ENCODE measurements around the gene NTHL1.

NTHL1 gene

GRCh38 chr16:2085669-2086068 lies 38.0 kb upstream of the NTHL1 start:
- in situ Hi-C loops (cut with MboI; ENCODE audit: low pct_unique_long_range_greater_than_20kb, low sequenced_read_pairs) = no loop called here
- DNase-seq = no peak

GRCh38 chr16:2084895-2085625 lies 37.4 kb upstream of the NTHL1 start:
- in situ Hi-C loops (cut with MboI; ENCODE audit: low pct_unique_long_range_greater_than_20kb, low sequenced_read_pairs) = no loop called here
- no peak for DNase-seq

GRCh38 chr16:2083876-2084780 lies 36.5 kb upstream of the NTHL1 start:
- no peak for DNase-seq
- in situ Hi-C loops (cut with MboI; ENCODE audit: low pct_unique_long_range_greater_than_20kb, low sequenced_read_pairs) = no loop called here

GRCh38 chr16:2083409-2083808 lies 35.8 kb upstream of the NTHL1 start:
- DNase-seq = no peak
- in situ Hi-C loops (cut with MboI; ENCODE audit: low pct_unique_long_range_greater_than_20kb, low sequenced_read_pairs) = no loop called here

GRCh38 chr16:2082983-2083364 lies 35.3 kb upstream of the NTHL1 start:
- in situ Hi-C loops (cut with MboI; ENCODE audit: low pct_unique_long_range_greater_than_20kb, low sequenced_read_pairs) = no loop called here

GRCh38 chr16:2082171-2082982 lies 34.7 kb upstream of the NTHL1 start:
- in situ Hi-C loops (cut with MboI; ENCODE audit: low pct_unique_long_range_greater_than_20kb, low sequenced_read_pairs) = no loop called here
- no peak for DNase-seq

More at GRCh38 chr16:2082983-2083364, 35.3 kb upstream of the NTHL1 start:
- DNase-seq = no peak

- in situ Hi-C loops (cut with MboI; ENCODE audit: low pct_unique_long_range_greater_than_20kb, low sequenced_read_pairs) = no loop called here
- DNase-seq = no peak
These were observed 33.8 kb upstream of the NTHL1 start for GRCh38 chr16:2081201-2082084.

GRCh38 chr16:2079991-2080390 lies 32.4 kb upstream of the NTHL1 start:
- in situ Hi-C loops (cut with MboI; ENCODE audit: low pct_unique_long_range_greater_than_20kb, low sequenced_read_pairs) = no loop called here
- no peak for DNase-seq

GRCh38 chr16:2079311-2079800 lies 31.7 kb upstream of the NTHL1 start:
- DNase-seq = no peak
- in situ Hi-C loops (cut with MboI; ENCODE audit: low pct_unique_long_range_greater_than_20kb, low sequenced_read_pairs) = no loop called here

GRCh38 chr16:2078691-2079090 lies 31.1 kb upstream of the NTHL1 start:
- DNase-seq = no peak
- in situ Hi-C loops (cut with MboI; ENCODE audit: low pct_unique_long_range_greater_than_20kb, low sequenced_read_pairs) = no loop called here

GRCh38 chr16:2078096-2078495 lies 30.5 kb upstream of the NTHL1 start:
- in situ Hi-C loops (cut with MboI; ENCODE audit: low pct_unique_long_range_greater_than_20kb, low sequenced_read_pairs) = no loop called here

GRCh38 chr16:2077696-2078095 lies 30.1 kb upstream of the NTHL1 start:
- in situ Hi-C loops (cut with MboI; ENCODE audit: low pct_unique_long_range_greater_than_20kb, low sequenced_read_pairs) = no loop called here
- DNase-seq = no peak

More at GRCh38 chr16:2078096-2078495, 30.5 kb upstream of the NTHL1 start:
- no peak for DNase-seq

GRCh38 chr16:2077016-2077415 lies 29.4 kb upstream of the NTHL1 start:
- in situ Hi-C loops (cut with MboI; ENCODE audit: low pct_unique_long_range_greater_than_20kb, low sequenced_read_pairs) = no loop called here
- no peak for DNase-seq

GRCh38 chr16:2076072-2076865 lies 28.6 kb upstream of the NTHL1 start:
- no peak for DNase-seq
- in situ Hi-C loops (cut with MboI; ENCODE audit: low pct_unique_long_range_greater_than_20kb, low sequenced_read_pairs) = no loop called here

GRCh38 chr16:2075631-2076030 lies 28.0 kb upstream of the NTHL1 start:
- no peak for DNase-seq
- in situ Hi-C loops (cut with MboI; ENCODE audit: low pct_unique_long_range_greater_than_20kb, low sequenced_read_pairs) = no loop called here

GRCh38 chr16:2074071-2074470 lies 26.4 kb upstream of the NTHL1 start:
- no peak for DNase-seq
- in situ Hi-C loops (cut with MboI; ENCODE audit: low pct_unique_long_range_greater_than_20kb, low sequenced_read_pairs) = no loop called here

- in situ Hi-C loops (cut with MboI; ENCODE audit: low pct_unique_long_range_greater_than_20kb, low sequenced_read_pairs) = no loop called here
- DNase-seq = no peak
These were observed 25.3 kb upstream of the NTHL1 start for GRCh38 chr16:2072926-2073325.

Data from KBM-7 (cell line).